ENCODE results near the gene ANKRD63. TPM values are rescaled to one million over a fixed set of nuclear protein-coding genes. Genes with fewer than 3 reads are reported as not detected.

ANKRD63 gene
- total and polyA plus RNA-seq, 9 of the 15 experiments (the other 6 are each of a cell fraction or from before 2014, with no cell fraction given) = 1.3 to 2.0 (median 1.8) TPM; not detected in 6

DNA sequence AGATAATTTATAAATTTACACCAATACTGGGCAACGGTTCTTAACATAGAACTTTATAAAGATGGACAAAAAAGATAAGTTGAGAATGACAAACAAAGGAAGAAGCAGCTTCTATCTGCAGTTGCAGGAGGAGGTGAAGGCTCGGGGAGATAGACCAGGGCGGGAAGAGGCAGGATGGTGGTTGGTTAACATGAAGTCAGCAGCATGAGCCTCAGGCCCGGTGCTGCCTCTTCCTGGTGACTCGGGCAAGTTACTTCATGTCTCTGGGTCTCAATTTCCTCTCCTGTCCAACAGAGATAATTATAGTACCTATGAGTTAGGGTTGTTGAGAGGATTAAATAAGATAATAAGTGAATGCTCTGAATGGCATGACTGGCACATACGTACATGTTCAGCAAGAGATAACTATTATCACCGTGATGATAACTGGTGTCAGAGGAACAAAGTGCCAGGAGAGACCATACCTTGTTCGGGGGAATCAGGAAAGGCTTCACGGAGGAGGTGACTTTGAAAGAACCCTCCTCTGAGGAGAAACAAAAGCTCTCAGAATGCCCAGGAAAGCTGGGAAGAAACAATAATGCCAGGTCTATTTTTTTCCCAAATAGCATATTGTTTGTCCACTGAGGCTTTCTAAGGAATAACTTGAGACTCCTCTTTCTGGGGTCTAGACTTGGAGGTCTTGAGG is 39.6 kb downstream of the ANKRD63 start (continued):
- TF ChIP-seq SOX6 (IDR thresholded peaks at IDR 0.05) (peak; percentile 51), CBFA2T2 (conservative IDR thresholded peaks at IDR 0.05) (peak; percentile 66), ZNF707 (CRISPR knock-in tag; conservative IDR thresholded peaks at IDR 0.05) (no peak), EP300 (IDR thresholded peaks at IDR 0.05; ENCODE audit: low read length) (peak; percentile 39; the same call in 1 of the 2 replicates), HDAC2 (IDR thresholded peaks at IDR 0.05) (0 out of 2 replicates have a peak, but pooled peaks have one; percentile 21), ARID2 (IDR thresholded peaks at IDR 0.05) (no peak), NCOR1 (IDR thresholded peaks at IDR 0.05) (peak; percentile 41), KDM1A (IDR thresholded peaks at IDR 0.05) (0 out of 4 replicates have a peak, but pooled peaks have one; percentile 21 to 26), CBFA2T3 (IDR thresholded peaks at IDR 0.05) (peak; percentile 80), MGA (IDR thresholded peaks at IDR 0.05) (peak; percentile 64), ARID1B (IDR thresholded peaks at IDR 0.05) (peak; percentile 69)
- TF ChIP-seq, protein P1, sequence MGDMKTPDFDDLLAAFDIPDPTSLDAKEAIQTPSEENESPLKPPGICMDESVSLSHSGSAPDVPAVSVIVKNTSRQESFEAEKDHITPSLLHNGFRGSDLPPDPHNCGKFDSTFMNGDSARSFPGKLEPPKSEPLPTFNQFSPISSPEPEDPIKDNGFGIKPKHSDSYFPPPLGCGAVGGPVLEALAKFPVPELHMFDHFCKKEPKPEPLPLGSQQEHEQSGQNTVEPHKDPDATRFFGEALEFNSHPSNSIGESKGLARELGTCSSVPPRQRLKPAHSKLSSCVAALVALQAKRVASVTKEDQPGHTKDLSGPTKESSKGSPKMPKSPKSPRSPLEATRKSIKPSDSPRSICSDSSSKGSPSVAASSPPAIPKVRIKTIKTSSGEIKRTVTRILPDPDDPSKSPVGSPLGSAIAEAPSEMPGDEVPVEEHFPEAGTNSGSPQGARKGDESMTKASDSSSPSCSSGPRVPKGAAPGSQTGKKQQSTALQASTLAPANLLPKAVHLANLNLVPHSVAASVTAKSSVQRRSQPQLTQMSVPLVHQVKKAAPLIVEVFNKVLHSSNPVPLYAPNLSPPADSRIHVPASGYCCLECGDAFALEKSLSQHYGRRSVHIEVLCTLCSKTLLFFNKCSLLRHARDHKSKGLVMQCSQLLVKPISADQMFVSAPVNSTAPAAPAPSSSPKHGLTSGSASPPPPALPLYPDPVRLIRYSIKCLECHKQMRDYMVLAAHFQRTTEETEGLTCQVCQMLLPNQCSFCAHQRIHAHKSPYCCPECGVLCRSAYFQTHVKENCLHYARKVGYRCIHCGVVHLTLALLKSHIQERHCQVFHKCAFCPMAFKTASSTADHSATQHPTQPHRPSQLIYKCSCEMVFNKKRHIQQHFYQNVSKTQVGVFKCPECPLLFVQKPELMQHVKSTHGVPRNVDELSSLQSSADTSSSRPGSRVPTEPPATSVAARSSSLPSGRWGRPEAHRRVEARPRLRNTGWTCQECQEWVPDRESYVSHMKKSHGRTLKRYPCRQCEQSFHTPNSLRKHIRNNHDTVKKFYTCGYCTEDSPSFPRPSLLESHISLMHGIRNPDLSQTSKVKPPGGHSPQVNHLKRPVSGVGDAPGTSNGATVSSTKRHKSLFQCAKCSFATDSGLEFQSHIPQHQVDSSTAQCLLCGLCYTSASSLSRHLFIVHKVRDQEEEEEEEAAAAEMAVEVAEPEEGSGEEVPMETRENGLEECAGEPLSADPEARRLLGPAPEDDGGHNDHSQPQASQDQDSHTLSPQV (IDR thresholded peaks at IDR 0.05) = 0 out of 2 replicates have a peak, but pooled peaks have one; percentile 21

Data from K562 (cell line).